GM12873 (cell line): ENCODE measurements around the gene MSH5.

ENCODE experiments used
- TF ChIP-seq, protein P1 (sequence below): IDR thresholded peaks from 2 replicates; pipeline ENCODE4 v1.5.1; 2012; ENCODE audit warnings: low read depth, mild to moderate bottlenecking, moderate library complexity, low read length, control low read depth; ENCODE audit not compliant: insufficient read depth; ENCODE audit errors: missing control alignments

MSH5 gene

DNA sequence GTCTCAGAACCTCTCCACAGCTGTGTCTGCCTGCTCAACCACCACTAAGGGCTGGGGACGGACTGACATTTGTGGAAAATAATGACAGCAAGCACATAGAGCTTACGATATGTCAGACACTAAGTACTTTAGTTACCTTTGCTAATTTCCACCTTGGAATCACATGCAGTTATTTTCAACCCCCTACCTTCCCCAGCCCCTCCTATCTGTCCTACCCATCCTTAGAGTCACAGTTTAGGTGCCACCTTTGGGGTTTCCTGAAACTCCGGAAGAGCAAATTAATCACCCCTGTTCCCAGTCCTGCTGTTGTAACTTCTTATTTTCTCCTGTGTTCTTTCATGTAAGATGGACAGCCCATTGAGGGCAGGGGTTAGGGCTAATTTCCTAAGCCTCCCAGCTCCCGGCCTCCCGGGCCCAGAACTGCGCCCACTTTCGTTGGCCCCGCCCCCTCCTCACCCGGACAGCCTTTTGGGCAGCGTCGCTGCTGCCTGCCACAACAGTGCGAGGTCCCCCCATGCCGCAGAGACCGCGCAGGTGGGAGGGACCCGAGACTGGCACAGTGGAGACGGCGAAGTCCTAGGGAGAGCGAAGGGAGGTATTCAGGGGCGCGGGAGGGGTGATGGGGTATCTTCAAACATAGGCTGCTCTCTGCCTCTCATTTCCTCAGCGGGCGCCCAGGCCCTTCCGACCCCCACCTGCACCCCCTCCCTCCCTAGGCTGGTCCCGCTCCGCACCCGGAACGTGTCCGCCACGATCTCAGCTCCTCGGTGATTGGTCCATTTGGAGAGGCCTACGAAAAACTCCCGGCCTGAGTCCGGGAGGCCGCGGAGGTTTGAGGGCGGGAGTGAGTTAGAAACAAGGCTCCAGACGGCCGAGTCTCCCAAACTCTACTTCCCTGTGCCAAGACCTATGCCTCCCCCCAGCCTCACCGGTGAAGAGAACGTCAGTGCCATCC, 11.8 kb upstream of the MSH5 start:
- TF ChIP-seq, protein P1, sequence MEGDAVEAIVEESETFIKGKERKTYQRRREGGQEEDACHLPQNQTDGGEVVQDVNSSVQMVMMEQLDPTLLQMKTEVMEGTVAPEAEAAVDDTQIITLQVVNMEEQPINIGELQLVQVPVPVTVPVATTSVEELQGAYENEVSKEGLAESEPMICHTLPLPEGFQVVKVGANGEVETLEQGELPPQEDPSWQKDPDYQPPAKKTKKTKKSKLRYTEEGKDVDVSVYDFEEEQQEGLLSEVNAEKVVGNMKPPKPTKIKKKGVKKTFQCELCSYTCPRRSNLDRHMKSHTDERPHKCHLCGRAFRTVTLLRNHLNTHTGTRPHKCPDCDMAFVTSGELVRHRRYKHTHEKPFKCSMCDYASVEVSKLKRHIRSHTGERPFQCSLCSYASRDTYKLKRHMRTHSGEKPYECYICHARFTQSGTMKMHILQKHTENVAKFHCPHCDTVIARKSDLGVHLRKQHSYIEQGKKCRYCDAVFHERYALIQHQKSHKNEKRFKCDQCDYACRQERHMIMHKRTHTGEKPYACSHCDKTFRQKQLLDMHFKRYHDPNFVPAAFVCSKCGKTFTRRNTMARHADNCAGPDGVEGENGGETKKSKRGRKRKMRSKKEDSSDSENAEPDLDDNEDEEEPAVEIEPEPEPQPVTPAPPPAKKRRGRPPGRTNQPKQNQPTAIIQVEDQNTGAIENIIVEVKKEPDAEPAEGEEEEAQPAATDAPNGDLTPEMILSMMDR: no peak

DNA sequence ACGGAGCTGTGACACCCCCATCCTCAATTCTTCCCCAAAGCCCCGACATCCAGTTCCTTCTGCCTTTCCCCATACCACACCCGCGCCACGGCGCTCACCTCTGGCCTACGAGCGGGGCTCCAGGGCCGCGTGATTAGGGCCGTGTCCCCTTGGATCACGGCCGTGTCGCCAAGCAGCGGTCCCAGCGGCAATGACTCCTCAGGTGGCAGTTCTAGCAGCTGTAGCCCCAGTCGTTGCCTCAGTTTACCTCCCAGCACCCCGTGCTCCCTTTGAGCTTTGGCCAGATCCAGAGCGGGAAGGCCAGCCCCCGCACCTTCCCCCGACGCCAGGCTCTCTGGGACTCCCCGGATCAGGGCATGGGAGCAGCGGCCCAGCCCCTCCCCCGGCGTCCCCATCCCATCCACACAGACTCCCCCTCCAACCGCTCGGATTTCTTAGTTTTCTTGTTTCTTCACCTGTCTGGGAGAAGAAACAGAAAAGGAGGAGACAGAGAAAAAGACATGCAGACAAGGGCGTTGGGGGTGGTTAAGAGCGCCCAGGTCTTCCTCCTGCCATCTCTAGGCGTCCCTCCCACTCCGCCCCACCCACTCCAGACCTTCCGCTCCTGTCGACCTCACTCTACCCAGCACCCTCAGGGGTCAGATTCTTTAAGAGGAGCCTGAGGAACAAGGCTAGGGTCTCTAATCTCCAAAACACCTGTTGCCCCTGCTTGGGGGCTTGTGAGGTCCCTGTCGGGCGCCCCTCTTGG, 10.9 kb upstream of the MSH5 start, which contains the start of gene DDAH2:
Gene DDAH2 (minus strand): TSS at position 533 of the 748 bp plus-strand sequence. CDS start 138 bp downstream, at position 395.
- TF ChIP-seq, protein P1: peak; percentile 76

DNA sequence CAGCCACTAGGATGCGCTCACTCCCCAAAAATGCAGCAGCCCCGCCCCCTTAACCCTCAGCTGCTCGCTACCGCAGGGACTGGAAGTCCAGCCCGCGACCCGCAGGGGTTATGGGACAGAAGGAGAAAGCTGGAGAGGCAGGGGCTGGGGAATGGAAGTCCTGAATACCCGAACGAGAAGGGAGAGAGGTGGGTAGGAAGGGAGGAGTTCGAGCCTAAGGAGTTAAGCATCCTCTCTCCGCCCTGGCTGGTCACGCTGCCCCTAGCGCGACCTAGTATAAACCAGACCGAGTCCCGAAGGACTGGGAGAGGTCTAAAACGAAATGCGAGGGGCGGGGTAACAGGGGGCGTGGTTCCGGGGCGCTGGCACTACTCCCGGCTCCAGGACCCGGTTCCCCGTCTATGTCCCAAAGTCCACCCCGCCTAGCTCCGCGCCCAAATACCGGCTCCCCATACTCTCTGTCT, 10.3 kb upstream of the MSH5 start:
- TF ChIP-seq, protein P1: no peak

DNA sequence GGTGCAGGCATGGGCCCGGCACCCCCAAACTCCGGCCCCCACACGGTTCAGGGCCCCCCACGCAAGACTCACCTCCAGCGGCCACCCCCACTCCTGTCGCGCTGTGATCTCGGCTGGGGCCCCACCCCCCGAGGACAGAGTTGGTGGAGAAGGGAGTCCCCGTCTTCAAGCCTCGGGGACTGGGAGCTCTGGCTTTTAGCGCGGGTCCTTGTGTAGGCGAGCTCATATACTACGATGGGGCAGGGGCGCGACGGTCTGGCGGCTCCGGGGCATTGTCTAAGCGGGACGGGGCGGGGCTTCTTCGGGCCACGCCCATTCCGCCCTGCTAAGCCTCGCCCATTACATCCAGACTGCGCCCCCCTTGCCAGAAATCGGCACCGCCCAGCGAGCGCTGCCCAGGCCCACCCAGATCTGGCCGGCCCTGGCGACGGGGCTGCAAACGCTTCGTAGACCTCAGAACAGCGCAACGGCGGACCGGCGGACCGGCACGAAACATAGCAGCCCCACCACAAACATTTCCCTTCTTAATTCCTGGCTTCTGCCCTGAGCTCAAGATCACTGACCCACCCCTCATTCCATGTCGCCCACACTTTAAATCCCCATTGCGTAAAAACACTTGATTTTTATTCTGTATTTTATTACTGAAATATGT, 9.7 kb upstream of the MSH5 start:
- TF ChIP-seq, protein P1: no peak

DNA sequence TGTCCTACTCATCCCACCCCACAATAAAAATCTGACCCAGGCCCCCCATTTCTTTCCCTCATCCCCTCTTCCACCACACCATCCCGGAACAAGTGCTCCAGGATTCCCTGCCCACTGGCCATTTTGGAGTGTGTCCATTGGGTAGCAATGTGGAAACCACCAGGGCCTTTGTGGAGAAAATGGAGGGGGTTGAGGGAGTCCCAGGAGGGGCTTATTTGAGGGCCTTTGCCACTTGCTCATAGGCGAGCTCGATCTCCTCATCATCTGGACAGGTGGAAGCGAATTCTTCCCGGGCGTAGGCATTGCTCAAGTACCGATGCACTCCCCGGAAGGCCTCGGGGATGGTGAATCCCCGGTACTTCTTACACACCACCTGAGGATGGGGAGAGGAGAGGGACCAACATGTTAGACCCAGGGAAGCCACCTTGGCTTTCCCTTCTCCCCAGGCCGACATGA, 9.1 kb upstream of the MSH5 start:
- TF ChIP-seq, protein P1: no peak

DNA sequence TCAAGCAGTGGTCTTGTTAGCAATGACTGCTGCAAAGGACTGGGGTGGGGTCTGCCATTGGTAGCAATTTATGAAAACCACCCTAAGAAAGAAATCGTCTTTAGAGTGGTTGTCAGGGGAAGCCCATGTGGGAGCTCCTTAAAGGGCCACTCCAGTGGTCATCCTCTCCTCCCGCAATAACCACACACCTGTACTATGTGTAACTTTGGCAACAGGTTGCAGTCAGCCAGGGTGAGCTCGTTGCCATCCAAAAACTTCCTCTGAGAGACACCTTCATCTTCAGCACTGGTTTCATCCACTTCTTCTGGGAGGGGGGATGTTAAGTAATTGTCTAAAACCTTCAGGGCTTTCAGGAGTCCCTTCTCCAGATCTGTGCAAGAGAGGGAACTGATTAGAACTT, 7.8 kb upstream of the MSH5 start:
- TF ChIP-seq, protein P1: no peak
